Eye (tissue), 1 donor: Measurements from ENCODE around the gene PKNOX2.
A peak's percentile ranks its signal among the peaks of the same experiment; 100 is the strongest.

ENCODE experiments used
- DNase-seq: peaks from one replicate; pipeline ENCODE4 v3.0.0-alpha.2; 2015

PKNOX2 gene

DNA sequence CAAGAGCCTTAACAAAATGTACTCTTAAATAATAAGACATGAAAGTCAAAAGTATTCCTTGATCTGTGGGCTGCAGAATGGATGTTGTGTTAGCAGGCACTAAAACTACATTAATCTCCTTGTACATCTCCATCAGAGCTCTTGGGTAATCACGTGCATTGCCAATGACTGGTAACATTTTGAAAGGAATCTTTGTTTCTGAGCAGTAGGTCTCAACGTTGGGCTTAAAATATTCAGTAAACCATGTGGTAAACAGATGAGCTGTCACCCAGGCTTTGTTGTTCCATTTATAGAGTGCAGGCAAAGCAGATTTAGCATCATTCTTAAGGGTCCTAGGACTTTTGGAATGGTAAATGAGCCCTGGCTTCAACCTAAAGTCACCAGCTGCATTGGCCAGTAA is 152.9 kb downstream of the PKNOX2 start:
- DNase-seq = no peak

GRCh38 chr11:125319649-125320048 is 155.1 kb downstream of the PKNOX2 start:
- DNase-seq = no peak

DNA sequence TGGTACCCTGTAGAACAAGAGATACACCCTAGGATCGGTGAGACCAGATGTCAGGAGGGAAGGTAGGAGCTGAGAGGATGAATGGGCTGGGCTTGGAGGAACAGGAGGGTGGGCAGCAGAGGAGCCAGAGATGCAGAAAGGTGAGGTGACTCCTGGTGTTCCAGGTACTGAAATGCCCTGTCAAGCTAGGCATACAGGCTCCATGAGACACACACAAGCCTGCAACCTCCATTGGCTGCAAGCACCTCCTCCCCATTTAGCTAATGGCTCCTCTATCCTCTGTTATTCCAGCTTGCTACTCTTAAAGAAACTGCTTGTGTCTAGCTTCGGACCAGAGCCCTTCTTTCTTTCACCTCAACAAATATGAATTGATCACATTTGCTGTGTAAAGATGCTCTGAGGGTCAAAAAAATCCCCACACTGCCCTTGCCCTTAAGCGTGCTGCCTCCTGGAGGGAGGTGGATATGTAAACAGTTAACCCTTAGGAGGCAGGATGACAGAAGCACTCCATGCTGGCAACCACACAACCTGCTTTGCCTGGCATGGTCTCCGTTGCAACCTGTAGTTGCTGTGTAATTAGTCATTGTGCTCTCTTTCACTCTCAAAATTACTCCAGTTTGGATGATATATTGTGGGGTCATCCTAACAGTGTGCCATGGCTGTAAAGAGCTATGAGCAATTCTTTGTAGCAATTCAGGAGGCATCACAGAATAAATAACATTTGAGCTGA is 156.0 kb downstream of the PKNOX2 start:
- DNase-seq = no peak

DNA sequence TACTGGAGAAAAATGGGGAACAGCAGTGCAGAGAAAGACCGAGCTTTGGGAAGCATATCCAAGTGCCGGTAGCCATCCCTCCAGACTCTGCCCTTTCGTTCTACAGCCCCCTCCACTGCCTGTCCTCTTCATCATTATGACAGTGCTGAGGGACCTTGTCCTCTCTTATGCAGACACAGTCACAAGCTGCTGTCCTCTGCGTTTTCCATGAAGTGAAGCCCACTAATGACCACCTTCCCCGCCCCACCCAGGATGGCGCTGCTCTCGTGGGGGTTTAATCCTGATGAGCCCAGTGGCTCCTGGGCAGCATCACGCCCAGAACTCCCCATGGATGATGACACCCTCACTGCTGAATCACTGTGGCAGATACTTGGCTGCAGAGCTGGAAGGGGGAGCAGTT is 157.7 kb downstream of the PKNOX2 start:
- no peak for DNase-seq

DNA sequence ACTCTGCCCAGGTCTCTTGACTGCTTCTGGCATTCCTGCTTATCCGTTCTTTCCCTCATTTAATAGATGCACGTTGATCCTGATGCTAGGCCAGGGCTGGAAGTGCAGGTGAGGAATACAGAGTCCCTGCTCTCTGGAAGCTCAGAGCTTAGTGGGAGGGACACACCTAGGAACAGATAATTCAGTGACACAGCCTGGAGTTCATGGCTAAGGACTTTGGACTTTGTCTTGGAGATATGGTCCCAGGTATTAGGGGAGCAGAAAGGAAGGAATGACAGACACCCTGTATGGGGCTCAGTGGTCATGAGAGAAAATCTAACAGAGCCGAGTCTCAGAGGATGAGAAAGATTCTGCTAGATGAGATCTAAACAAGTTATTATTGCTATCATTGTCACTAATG is 160.6 kb downstream of the PKNOX2 start:
- DNase-seq = no peak

- DNase-seq = no peak
Measured at GRCh38 chr11:125326126-125326525, 161.6 kb downstream of the PKNOX2 start.

GRCh38 chr11:125327518-125328224 is 163.1 kb downstream of the PKNOX2 start:
- no peak for DNase-seq

DNA sequence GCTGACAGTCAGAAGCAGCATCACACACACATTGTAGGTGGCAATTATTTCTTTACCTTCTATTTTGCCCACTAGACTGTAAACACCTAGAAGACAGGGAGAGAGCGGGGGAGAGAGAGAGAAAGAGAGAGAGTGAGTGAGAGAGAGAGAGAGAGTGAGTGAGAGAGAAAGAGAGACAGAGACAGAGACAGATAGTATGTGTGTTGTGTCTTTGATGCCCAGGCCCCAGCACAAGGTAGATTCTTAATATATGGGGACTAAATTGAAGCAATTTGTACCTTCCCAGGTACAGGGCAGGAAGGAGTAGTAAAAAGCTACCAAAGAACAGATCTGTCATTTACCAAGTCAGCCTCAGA is 163.7 kb downstream of the PKNOX2 start:
- DNase-seq = no peak

- no peak for DNase-seq
Measured at GRCh38 chr11:125329786-125330185, 165.2 kb downstream of the PKNOX2 start.

- no peak for DNase-seq
Measured at GRCh38 chr11:125330462-125331325, 166.1 kb downstream of the PKNOX2 start.

DNA sequence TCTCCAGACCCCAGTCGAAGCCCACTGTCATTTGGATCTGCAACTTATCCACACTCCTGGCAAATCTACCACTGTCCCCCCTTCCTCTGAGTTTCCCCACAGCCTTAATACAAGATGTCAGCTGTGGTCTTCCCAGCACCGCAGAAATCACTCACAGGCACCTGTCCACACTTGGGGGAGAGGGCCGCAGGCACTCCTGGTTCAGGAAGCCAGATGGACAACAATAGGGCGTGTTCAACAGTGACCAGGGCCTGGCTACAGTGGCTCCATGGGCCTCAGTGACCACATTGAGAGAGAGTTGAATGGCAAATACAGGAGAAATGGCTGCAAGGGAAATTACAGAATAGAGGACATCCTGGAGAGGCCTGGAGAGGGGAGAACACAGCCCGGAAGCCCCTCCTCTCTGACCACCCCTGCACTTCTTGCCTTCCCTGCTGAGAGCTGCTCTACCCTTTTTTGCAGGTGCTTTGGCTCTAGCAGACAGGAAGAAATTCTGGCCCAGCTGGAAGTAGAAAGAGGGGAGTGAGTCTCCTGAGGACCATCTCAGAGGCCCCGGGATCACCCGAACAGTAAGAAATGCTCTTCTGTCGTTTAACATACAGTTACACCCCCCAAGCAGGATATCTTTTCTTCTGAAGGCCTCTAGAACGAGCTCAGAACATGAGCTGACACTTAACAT is 166.9 kb downstream of the PKNOX2 start:
- no peak for DNase-seq

DNA sequence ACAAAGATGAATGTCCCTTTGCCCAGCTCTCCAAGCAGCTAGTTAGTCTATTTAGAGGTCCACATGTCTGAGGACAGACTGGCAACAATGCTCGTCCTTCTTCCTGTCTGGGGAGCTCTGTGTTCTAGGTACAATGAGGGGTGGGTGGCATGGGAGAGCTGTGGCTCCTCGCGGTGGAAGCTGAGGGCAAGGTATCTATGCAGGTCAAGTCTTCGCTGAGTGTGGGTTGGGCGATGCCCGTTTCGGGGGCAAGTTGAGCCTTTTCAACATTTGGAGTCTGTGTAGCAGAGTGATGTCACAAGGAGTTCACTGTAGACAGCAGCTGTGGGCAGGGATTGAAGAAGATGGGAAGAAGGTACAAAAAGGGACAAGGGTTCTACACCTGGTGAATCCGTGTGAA is 168.3 kb downstream of the PKNOX2 start:
- no peak for DNase-seq

- no peak for DNase-seq
Measured at GRCh38 chr11:125333354-125334073, 169.0 kb downstream of the PKNOX2 start.

GRCh38 chr11:125335106-125335505 is 170.6 kb downstream of the PKNOX2 start:
- no peak for DNase-seq

- peak; percentile 51 for DNase-seq
Measured at GRCh38 chr11:125337836-125338834, 173.6 kb downstream of the PKNOX2 start.

- peak; percentile 63 for DNase-seq
Measured at GRCh38 chr11:125338886-125339811, 174.6 kb downstream of the PKNOX2 start.

DNA sequence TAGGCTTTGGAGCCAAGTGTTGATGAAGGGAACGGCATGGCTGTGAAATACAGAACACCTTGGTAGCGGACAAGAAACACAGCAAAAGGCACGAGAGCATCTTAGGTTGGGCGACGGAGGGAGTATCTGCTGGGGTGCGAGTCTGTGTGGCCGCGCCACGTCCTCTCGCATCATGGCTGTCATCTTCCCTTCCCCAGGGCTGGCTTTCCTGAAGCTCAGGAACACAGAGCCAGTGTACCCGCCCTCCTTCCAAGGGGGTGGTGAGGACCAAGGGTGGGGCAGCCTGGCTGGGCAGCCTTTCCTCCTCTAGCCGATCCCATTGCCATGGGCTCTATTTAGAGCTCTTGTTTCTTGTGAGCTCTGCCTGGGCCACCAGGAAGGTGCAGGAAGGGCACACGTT is 177.1 kb downstream of the PKNOX2 start:
- DNase-seq = no peak

GRCh38 chr11:125342281-125342930 is 177.9 kb downstream of the PKNOX2 start:
- no peak for DNase-seq

- DNase-seq = no peak
Measured at GRCh38 chr11:125343086-125343717, 178.7 kb downstream of the PKNOX2 start.
